ENCODE data around the gene APOBEC4.
A peak's percentile ranks its signal among the peaks of the same experiment; 100 is the strongest.
"Not testable (repeated sequence)": the region's sequence is repeated elsewhere in the genome, so short reads cannot be mapped to it uniquely, and the experiment has no call there.

The APOBEC4 gene

DNA sequence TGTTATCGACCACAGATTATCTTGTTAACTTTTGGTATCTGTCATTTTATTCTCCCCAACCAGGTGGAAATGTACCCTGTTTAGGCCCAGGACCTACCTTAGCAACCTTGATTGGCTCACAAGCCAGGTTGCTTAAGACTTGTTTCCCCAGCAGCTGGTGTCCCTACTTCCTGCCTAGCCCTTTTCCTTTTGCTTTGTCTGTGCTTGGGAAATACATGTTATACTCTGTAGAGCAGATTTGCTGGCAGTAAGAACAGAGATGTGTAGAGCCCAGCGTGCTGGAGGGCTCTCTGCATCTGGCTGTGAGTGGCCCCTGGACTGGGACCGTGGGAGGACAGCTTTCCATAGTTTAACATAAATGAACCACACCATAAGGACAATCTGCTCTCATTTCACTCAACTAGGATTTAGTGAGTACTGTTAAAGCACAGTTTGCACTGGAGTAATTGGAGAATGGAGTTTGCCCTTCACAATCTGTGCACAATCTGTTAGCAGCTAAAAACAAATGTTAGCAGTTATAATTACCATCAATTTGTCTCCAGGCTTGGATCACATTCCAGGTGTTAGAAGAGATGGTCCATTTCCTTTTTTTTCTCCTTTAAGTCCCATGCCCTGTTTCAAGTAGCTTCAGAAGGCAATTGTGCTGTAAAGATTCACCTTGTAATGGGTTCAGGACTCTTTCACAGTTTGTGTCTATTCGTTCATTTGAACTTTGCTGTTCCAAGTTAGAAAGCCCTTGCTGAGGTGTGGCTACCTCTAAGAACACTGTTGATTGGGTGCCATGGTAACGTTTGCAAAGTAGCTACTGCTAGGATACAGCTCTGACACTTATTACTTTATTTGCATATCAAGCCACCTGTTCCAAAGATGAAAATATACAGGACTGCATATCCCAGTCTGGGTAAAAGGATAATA lies at the start of gene APOBEC4:
Gene APOBEC4 (minus strand): TSS at position 770 of the 915 bp plus-strand sequence. CDS start 4,535 bp downstream, outside the sequence.
- no peak for DNase-seq

DNA sequence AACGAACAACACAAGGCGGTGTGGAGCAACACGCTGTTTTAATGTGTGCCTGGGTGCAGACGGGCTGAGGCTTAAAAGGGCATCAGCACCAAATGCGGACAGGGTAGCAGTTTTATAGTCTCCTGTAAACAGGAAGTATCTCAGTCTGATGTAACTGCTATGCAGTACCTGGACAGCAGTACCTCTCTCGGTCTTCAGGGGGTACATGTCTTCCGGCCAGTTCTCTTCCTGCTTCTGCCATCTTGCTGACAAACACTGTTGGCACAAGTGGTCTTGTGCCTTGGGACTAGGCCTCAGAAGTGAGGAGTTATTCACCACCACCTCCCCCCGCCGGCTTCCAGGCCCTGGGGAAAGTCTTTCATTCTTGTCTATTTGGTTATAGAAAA lies 49.7 kb upstream of the APOBEC4 start:
- no peak for DNase-seq

DNA sequence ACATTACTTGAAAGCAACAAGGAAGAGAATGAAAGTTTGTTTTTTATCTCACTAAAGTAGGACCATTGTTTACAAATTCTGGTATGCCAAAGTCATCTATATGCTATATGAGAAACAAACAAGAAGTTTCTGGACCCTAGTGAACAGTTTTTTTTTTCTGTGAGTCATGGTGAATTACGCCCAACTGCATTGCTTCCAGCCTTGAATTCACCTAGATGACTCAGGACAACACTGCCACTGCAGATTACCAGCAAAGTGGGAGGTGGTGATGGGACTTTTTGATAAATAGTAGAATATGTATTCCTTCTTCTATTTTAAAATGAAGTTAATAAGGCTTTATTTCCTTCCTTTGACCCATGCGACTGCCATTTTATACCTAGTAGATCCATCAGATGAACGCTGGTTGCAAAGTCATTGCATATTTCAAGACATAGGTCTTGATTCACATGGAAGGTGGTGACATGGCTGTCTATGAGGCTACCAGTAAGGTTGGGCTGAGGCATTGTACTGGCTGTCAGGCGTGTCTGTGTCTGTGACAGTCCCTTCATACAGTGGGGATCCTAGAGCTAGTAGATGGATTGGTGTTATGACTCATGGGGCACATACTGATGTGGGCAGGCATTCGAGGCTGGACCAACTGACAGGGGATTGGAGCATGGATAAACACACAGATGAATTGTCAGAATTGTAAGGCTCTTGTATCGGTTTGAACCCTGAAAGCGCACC lies 49.1 kb upstream of the APOBEC4 start:
- DNase-seq = no peak

DNA sequence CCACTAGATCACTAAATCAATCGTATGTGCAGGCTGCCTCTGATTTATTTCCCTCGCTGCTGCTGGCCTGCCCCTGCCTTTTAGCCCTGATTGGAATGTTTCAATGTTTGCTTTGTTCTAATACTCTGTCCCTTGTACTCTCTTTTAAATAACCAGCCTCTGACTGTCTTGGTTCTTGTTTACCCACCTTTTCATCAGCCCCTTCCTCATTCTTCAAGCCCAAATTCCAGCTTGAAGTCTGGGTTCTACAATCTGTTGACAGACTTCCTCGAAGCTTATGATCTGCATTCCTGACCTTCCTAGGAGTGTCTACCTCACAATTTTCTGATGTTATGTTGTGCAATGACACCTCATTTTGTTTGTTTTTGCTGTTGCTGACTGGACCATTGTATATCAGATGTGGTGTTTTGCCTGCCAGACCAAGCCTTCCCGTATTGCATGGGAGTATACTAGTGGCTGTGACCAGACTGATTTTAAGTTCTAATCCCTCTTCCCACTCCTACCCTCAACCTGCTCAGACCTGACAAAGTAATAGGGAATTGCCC lies 46.6 kb upstream of the APOBEC4 start:
- no peak for DNase-seq

- DNase-seq = no peak
These were observed 44.9 kb upstream of the APOBEC4 start for GRCh38 chr1:183697814-183698590.

DNA sequence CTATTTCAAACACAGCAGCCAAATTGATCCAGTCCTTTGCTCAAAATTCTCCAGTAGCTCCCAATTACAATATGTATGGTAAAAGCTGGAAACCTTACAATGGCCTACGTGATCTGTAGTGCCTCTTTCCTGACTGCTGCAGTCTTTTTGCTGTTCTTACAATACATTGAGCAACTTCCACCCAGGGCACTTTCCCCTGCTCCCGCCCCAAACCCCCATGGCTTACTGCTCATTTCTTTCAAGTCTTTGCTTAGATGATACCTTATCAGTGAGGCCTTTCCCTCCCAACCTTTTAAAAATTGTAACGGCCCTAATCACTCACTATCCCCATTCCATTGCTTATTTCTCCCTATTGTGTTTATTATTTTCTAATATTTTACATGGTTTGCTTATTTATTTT lies 43.9 kb upstream of the APOBEC4 start:
- no peak for DNase-seq

GRCh38 chr1:183694755-183695154 lies 41.6 kb upstream of the APOBEC4 start:
- no peak for DNase-seq

DNA sequence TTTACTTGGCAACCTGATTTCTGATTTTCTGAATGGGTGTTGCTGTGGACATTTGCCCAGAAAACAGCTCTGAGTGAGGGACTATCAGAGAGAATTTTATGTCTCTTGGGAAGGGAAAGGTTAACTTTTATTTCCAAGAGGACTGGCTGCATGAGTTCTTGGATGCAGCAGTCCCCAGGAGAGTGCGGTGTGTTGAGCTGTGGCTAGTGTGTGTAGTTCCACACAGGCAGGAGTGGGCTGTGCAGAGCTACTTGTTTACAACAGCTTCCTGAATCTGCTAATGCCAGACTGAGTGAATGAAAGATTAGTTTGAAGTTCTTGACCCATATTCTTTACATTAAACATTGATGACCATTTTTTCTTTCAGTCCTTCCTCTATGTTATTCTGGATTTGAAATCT lies 41.0 kb upstream of the APOBEC4 start:
- DNase-seq = no peak

GRCh38 chr1:183693521-183693920 lies 40.4 kb upstream of the APOBEC4 start:
- DNase-seq = no peak

DNA sequence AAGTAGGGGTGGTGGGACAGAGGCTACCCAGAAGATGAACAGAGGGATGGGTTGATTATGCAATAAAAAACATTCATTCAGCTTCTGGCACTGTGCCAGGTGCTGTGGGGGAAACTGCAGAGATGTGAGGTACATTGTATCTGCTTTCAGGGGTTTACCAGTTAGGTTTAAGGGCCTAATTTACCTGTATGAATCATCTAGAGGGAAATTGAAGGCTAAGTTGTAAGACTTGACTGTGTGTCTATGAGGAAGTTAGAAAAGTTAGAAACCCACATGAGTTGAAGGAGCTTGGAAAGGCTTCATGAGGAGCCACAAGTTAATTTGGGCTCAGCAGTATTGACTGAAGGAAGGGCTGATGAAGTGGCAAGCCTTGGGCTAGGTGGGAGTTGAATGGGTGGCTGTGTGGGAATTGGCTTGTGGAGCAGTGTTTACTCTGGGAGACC lies 36.7 kb upstream of the APOBEC4 start:
- no peak for DNase-seq

DNA sequence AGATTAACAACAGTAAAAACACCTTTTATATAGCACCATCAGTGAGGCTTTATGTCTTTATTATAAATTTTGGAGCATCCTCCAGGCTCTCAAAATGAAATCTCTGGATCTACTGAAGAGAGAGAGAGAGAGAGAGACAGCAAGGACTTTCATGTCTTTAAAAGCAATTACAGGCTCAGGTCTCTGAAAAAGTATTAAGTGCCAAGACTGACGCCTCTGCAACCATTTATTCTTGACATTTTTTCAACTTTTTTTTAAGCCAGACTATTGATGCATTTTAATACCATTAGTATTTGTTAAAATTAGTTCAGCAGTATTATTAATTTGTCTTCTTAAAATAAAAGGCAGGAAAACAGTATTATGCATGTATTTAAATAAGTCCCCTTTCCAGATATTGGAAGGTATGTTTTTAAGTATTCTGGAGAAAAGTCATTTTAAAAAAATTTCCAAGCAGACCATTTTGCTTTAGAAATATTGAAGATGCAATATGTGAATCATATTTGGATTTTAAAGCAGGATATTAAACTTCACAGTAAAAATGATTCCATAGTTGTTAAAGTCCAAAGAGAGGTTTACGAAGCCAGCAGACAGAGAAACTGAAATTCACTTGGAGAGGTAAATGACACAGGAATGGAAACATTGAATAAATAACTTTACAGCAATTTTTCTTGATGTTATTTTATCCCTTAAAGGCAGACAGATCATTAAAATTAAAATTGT lies 35.4 kb upstream of the APOBEC4 start:
- no peak for DNase-seq

DNA sequence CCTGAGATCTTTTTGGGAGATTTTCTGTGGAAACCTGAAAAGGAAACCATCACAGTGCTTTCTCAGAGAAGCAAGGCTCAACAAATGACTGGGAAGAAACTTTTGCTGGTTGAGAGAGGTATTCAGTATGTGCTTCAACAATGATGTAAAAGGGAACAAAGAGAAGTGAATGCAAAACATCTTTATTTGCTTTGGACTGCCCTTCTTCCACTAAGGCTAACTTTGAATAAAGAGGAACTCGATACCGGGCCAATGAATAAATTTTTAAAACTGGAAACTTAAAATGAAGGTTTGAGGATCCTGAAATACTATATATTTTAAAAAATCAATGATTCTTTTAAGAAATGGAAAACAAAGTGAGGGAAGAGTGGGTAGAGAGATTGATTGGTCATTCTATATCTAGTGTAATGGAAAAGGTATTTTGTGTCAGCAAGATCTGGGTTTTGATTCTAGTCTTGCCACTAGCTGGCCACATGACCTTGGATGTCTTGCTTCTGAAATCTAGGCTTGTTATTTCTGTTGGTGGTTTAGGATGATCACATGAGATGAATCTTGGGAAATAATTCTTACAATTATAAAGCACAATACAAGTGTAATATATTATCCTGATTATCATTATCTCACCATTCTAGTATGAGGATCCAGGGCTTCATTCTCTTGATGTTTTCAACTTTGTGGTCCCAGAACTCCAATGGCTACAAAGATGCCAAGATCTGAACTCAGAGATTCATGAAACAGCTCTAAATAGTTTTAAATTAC lies 34.6 kb upstream of the APOBEC4 start:
- DNase-seq = no peak

DNA sequence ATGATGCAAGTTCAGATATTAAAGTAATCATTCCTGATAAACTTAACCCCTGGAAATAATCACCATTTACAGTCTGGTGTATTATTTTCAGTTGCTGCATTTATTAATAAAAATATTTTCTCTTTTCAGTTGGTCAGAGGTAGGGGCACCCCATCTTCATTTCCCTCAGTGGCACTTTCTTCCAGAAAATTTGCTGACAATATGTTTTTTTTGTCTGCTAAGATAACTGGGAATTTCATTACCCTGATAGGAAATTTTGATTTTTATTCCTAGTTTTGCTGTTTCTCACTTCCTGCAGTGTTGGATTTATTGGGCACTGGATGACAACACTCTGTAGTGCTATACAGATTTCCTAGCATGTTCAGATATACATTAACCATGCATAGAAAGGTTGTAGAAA lies 33.1 kb upstream of the APOBEC4 start:
- DNase-seq = no peak

- DNase-seq = peak in 1 of 4 experiments; percentile 3
These were observed 32.1 kb upstream of the APOBEC4 start for GRCh38 chr1:183685112-183685713.

DNA sequence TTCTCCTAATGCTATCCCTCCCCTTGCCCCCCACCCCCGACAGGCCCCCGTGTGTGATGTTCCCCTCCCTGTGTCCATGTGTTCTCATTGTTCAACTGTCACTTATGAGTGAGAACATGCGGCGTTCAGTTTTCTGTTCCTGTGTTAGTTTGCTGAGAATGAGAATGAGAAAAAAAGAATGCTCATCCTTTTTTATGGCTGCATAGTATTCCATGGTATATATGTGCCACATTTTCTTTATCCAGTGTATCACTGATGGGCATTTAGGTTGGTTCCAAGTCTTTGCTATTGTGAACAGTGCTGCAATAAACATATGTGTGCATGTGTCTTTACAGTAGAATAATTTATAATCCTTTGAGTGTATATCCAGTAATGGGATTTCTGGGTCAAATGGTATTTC lies 26.2 kb upstream of the APOBEC4 start:
- not testable (repeated sequence) for DNase-seq

GRCh38 chr1:183678819-183679218 lies 25.7 kb upstream of the APOBEC4 start:
- DNase-seq = no peak

GRCh38 chr1:183676586-183677189 lies 23.6 kb upstream of the APOBEC4 start:
- DNase-seq = no peak

DNA sequence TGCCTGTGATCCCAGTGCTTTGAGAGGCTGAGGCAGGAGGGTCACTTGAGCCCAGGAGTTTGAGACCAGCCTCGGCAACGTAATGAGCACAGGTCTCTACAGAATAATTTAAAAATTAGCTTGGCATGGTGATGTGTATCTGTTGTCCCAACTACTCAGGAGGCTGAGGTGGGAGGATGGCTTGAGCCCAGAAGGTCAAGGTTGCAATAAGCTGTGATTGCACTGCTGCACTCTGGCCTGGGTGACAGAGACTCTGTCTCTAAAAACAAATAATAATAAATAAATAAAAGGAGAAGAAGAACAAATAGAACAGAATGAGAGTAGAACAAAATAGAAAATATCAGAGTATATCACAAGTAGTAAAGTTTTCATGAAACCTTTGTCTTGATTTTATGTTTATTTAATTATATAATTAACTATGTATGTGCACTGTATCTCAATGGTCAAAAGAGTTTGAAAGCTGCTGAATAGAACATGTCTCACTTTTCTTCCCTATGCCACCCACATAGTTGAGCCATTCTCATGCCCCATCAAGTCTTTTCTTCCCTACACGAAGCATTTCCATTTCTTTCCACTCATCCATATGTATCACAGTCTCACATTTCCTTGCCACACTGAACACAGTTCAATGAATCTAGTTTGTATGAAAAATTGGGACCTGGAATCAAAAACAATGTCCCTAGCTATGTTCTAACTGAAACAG lies 22.9 kb upstream of the APOBEC4 start:
- no peak for DNase-seq

DNA sequence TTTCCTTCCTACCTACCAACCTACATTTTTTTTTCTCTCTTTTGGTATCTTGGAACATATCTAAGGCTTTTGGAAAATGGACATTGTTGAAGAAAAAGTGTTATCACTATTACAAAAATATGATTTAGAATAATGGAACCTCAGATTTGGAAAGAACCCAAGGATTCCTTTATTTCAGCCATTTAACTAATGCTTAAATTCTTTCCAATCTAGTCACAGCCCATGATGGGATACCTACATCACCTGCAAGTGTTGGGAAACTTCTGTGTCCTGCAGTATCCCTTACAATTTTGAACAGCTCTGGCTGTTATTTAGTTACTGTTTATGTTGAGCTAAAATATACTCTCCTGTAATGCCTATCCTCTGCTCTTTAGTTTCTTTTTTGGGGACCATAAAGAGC lies 22.3 kb upstream of the APOBEC4 start:
- no peak for DNase-seq

GRCh38 chr1:183674886-183675285 lies 21.8 kb upstream of the APOBEC4 start:
- no peak for DNase-seq

Data from activated CD4-positive, CD25-positive, alpha-beta regulatory T cell (primary cell).